ENCODE measurements around the gene FOXL1.

FOXL1 gene

DNA sequence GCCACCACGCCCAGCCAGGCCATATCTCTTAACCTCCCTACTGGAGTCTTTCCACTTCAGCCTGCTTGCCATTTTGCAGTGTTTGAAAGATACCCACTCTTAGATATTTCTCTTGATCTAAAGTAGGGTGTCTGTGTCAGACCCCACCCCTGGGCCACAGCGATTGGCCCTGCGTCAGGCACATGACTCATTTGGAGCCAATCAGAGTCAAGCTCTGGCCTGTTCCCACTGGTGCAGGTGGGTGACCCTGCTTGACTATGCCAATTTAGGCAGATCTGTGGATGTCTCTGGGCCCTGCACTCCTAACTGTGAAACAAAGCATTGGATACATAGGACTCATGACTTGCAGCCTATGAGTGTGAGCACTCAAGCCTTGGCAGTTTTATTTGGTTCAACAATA, 27.6 kb downstream of the FOXL1 start:
- DNase-seq (ENCODE audit: low read depth) = no peak

DNA sequence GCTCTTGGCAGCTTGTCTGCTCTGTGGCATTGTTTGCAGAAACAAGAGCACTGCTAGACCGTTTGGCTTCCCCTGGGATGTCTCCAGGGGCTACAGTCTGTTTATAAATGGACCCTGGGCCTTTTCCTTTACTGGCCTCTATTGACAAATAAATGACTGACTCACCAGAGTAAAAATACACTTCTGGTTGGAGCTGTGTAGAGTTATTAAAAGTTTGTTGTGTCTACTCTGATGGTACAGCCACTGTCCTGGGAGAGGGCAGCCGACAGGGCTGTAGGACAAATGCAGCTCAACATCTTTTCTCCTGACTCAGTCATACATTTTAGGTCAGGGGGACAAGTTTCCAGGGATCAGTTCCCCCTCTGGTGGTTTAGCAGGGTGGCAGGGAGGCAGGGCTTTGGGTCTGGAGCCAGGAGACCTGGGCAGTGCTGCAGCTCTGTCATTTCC, 30.0 kb downstream of the FOXL1 start:
- DNase-seq (ENCODE audit: low read depth) = no peak

GRCh38 chr16:86609115-86609514, 30.8 kb downstream of the FOXL1 start:
- no peak for DNase-seq (ENCODE audit: low read depth)

DNA sequence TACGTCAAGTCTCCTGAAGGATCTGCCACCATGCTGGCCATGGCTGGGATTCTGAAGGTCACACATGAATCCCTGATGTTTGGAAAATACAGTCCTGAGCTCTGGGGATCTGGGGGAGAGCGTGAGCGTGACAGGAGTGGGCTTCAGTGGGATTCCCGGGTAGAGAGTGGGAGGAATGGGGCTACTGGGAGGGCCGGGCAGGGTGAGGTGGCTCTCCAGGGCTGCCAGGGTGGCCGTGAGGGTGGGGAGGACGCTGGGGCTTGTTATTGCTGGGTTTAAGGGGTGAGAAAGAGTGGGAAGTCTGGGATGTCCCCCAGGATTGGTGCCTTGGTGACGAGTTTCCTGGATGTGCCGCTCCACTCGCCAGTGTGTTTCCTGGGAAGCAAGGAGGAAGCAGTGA, 31.3 kb downstream of the FOXL1 start:
- no peak for DNase-seq (ENCODE audit: low read depth)

DNA sequence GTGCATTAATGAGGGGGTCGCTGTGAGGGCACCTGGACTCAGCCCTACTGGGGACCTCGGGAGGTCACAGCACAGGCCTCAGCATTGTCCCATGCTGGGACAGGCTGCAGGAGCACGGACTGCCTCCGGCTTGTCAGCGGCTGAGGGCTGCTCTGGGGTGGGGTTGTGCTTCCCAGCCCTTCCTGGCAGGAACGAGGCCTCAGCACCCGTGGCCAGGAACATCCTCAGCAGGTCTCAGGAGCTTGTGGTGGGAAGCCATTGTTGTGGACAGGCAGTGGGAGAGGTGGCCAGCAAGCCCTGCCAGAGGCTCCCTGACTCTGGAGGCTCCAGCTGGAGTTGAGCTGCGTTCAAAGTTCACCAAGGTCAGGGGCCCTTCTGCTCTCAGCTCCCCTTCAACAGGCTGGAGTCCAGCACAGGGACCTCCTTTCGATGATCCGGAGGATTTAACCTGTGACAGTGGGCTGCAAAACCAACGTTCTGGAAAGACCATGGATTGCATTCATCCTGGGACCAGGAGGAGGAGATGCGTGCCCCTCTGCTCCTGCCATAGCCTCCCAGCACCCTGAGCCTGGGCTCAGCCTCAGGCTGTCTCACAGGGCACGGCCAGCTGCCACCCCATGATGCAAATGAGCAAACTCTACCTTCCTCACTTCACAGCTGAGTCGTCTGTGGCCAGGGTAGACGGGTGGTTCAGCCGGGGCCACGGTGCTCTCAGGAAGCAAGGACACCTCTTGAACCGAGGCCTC, 32.6 kb downstream of the FOXL1 start:
- DNase-seq (ENCODE audit: low read depth) = no peak

GRCh38 chr16:86611525-86611855, 33.1 kb downstream of the FOXL1 start:
- no peak for DNase-seq (ENCODE audit: low read depth)

DNA sequence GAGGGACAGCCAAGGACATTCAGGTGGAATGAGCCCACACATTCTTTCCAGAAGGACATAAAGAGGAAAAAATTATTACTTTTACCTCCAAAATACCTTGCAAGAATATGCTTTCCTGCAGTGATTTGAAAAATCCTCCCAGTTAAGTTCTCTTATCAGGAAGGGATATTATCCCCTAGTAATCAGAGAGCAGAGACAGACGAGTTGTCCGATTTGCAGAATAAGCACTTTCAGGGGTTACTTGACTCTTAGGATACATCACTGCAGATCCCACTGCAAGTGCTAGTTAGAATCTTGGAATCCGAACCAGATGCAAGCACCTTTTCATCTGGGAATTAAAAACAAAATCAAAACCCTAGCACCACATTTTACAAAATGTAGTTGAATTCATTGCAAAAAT, 33.6 kb downstream of the FOXL1 start:
- DNase-seq (ENCODE audit: low read depth) = no peak

DNA sequence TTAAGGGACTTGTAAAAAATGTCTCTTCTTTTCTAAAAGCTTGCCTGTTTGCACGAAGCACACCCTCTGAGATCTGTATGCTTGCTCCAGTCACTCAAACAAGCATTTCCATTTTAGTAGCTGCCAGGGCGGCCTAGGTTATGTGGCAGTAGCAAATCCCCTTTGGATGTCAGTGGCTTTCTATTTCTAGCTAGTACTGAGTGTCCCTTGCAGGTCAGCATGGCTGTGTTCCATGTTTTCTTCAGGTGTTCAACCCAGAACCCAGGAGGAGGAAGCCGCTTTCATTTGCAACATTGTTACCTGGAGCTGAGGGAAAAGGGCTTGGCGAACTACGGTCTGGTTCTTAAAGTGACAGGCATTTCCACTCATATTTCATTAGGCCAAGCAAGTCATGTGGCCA, 36.4 kb downstream of the FOXL1 start:
- no peak for DNase-seq (ENCODE audit: low read depth)

GRCh38 chr16:86616906-86617305, 38.6 kb downstream of the FOXL1 start:
- DNase-seq (ENCODE audit: low read depth) = no peak

DNA sequence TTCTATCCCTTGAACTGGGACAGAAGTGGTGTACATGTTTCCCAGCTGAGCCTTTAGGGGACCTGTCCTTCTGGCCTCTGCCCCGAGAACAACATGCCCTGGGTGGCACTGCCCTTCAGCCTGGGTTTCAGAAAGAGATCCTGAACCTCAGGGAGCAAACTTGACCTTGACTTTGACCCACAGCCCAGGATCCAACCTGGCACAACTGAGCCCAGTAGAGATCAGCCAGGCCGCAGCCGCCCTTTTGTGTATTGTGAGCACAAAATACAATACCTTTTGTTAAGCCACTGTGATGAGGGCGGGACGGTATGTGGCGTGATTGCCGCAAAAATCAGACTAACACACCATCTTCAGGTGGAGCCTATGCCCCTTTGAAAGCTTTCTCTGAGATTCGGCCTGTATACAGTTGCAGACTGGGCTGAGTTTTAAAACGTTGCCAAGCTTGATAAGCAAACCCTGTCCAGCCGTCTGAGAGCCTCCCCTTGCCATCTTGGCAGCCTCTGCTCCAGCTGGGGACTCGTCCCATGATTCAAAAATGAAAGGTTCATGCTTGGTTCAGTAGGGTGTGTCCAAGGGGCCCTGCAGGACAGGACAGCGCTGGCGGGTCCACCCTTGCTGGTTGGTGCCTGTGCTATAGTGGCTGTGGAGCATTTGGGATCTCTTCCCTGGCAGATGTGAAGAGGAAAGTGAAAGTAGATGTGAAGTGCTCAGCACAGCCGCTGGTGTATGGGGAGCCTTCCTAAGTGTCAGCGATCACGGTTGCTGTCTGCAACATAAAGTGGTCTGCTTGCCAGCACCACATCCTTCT, 40.3 kb downstream of the FOXL1 start:
- DNase-seq (ENCODE audit: low read depth) = no peak

- no peak for DNase-seq (ENCODE audit: low read depth)
Measured at GRCh38 chr16:86619239-86619794, 41.0 kb downstream of the FOXL1 start.

DNA sequence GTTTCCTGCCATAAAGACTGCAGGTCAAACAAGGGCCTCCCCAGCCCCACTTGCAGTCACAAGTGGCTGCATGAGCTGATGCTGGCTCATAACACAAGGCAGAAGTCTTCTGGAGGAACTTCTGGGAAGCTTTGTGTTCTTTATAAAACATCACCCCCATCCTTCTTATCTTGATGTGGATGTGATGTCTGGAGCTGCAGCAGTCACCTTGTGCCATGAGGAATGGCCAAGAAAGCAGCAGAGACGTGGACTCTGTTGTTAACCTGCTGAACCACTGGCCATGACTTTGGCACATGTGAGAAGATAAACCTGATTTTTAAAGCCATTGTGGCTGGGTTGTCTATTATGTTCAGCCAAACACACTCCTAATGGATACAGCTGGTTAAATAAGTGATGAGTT, 41.8 kb downstream of the FOXL1 start:
- no peak for DNase-seq (ENCODE audit: low read depth)

DNA sequence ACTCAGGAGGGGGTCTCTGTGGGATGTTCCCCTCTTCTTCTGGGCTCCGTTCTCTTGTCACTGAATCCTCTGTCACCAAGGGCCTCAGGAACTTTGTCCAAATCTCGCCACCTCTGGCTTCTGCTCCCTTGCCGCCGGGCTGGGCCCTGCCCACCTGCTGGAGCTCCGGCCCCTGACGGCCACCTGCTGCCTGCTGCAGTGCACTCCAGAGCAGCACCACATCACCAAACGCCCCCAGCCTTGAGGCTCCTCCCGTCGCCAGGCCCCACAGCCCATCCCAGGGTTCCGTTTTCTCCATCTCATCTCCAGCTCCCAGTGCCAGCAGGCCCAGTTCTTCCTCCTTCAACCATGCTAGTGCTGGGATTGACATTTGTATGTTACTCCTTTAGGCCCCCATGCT, 43.6 kb downstream of the FOXL1 start:
- DNase-seq (ENCODE audit: low read depth) = no peak

DNA sequence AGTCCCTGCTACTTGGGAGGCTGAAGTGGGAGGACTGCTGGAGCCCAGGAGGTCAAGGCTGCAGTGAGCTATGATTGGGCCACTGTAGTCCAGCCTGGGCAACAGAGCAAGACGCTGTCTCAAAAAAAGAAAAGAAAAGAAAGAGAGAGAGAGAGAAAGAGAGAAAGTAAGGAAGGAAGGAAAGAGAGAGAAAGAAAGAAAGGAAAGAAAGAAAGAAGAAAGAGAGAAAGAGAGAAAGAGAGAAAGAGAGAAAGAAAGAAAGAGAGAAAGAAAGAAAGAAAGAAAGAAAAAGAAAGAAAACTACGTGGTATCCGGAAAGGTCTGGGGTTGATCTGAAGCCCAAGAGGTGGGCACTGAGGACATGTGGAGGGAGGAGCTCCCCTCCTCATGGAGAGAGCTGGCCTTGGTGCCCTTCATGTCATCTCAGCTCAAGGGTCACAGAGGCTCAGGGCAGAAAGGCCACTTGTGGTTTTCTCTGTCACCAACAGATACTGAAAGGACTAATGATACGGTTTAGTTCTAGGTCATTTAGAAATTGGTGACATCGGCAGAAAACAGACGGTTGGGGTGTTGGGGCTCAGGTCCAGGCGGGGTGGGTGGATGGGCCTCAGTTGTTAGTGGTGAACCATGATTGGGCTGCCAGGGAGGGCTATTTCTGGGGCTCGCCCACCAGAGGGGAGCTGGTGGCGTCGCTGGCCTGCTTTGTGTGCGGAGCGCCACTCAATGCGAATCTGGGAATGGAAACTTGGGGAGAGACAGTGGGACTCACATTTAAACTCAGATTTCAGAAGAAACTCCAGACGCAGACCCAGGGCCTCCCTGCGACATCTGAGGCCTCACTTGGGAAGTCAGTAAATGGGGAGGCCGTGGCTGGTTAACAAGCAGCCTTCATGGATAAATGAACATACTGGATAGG, 44.6 kb downstream of the FOXL1 start:
- DNase-seq (ENCODE audit: low read depth) = no peak

DNA sequence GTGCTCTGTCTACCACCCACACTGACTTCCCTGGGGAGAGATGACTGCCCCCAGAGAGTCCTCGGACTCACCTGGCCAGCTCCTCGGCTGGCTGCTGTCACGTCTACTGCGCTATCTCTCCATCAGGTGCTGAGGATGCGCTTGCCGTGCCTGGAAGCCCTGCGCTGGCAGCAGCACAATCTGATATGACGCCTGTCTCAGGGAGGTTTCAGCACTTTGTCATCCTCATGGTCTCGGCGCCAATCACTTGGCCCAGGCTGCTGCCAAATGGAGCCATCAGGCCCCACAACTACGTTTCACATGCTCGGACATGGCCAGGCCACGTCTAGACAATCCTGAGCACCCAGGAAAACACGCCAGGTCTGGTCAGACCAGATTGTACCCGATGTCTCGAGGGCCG, 46.7 kb downstream of the FOXL1 start:
- DNase-seq (ENCODE audit: low read depth) = no peak

- no peak for DNase-seq (ENCODE audit: low read depth)
Measured at GRCh38 chr16:86625821-86626220, 47.5 kb downstream of the FOXL1 start.

GRCh38 chr16:86626284-86626683, 47.9 kb downstream of the FOXL1 start:
- DNase-seq (ENCODE audit: low read depth) = no peak

GRCh38 chr16:86626966-86627365, 48.6 kb downstream of the FOXL1 start:
- DNase-seq (ENCODE audit: low read depth) = no peak

GRCh38 chr16:86628614-86629013, 50.3 kb downstream of the FOXL1 start:
- DNase-seq (ENCODE audit: low read depth) = no peak

DNA sequence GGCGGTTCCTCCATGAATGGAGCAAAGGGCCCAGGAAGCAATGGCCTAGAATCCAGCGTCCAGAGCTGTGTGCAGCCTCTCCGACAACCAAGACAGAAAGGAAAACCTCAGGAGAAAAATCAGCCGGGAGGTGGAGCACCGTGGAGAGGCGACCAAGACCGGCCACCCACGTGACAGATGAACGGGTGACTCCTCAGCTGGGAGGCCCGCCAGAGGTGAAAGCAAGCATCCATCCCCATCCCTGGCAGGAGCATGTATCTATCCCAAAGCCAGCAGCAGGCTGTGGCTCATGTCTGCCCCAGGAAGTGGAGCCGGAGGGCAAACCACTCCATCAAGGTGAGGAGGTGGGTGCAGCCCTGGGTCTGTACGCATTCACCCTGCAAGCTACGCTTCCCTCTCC, 52.1 kb downstream of the FOXL1 start:
- DNase-seq (ENCODE audit: low read depth) = no peak

- no peak for DNase-seq (ENCODE audit: low read depth)
Measured at GRCh38 chr16:86631444-86631843, 53.1 kb downstream of the FOXL1 start.

Measured in T follicular helper cell (primary cell).